ENCODE measurements around the gene HOXB1. TPM values are rescaled to one million over a fixed set of nuclear protein-coding genes. Genes with fewer than 3 reads are reported as not detected.

Gene HOXB1
- total RNA-seq, 1 experiment from 2014 or later = not detected

GRCh38 chr17:48559840-48560817 lies 29.3 kb upstream of the HOXB1 start:
- Histone ChIP-seq H3K4me1 (peaks cover 3% of the 10 kb centered on the region; the same call in 1 of the 2 replicates), H3K36me3 (ENCODE audit: control insufficient read depth, insufficient read depth, low read length) (no peaks in the 10 kb centered on the region), H3K4me3 (ENCODE audit: low read depth, low read length) (no peak overlapping the region), H3K9me3 (no peaks in the 10 kb centered on the region), H3K27me3 (replicated peaks; ENCODE audit: control insufficient read depth, insufficient read depth, low read length) (no peaks in the 10 kb centered on the region; the same call in 1 of the 2 replicates)
- ChIA-PET CTCF (interaction anchor here (0.7 to 0.8 kb wide), 2 partner anchors 28 to 38 kb away, joined by 3 to 4 read pairs; no protein-coding TSS in a partner anchor), POLR2A (no interaction called here)
- Mint-ChIP-seq H3K36me3 (ENCODE audit: insufficient read depth, unreplicated experiment) (no peaks in the 10 kb centered on the region), H3K9me3 (ENCODE audit: unreplicated experiment) (no peaks in the 10 kb centered on the region), H3K4me3 (ENCODE audit: unreplicated experiment) (no peak overlapping the region), H3K4me1 (ENCODE audit: low read depth, unreplicated experiment) (peaks cover 3% of the 10 kb centered on the region), H3K27me3 (ENCODE audit: insufficient read depth, unreplicated experiment) (no peaks in the 10 kb centered on the region), H3K27ac (ENCODE audit: unreplicated experiment) (no peak overlapping the region)
- TF ChIP-seq, protein P1, sequence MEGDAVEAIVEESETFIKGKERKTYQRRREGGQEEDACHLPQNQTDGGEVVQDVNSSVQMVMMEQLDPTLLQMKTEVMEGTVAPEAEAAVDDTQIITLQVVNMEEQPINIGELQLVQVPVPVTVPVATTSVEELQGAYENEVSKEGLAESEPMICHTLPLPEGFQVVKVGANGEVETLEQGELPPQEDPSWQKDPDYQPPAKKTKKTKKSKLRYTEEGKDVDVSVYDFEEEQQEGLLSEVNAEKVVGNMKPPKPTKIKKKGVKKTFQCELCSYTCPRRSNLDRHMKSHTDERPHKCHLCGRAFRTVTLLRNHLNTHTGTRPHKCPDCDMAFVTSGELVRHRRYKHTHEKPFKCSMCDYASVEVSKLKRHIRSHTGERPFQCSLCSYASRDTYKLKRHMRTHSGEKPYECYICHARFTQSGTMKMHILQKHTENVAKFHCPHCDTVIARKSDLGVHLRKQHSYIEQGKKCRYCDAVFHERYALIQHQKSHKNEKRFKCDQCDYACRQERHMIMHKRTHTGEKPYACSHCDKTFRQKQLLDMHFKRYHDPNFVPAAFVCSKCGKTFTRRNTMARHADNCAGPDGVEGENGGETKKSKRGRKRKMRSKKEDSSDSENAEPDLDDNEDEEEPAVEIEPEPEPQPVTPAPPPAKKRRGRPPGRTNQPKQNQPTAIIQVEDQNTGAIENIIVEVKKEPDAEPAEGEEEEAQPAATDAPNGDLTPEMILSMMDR (IDR thresholded peaks at IDR 0.05; ENCODE audit: insufficient read depth in 1 of 2, low read depth in 1 of 2, low read length in 1 of 2, severe bottlenecking in 1 of 2, unreplicated experiment in 1 of 2) = no peak
- no peak for DNase-seq
- intact Hi-C loops (cut with micrococcal nuclease; ENCODE audit: unreplicated experiment) = no loop called here
- BruUV-seq (replicated peaks) = no TSS peak

- Mint-ChIP-seq H3K4me3 (ENCODE audit: unreplicated experiment) (no peak overlapping the region), H3K9me3 (ENCODE audit: unreplicated experiment) (no peaks in the 10 kb centered on the region), H3K36me3 (ENCODE audit: insufficient read depth, unreplicated experiment) (no peaks in the 10 kb centered on the region), H3K27ac (ENCODE audit: unreplicated experiment) (no peak overlapping the region), H3K4me1 (ENCODE audit: low read depth, unreplicated experiment) (peaks cover 7% of the 10 kb centered on the region), H3K27me3 (ENCODE audit: insufficient read depth, unreplicated experiment) (no peaks in the 10 kb centered on the region)
- ChIA-PET CTCF (interaction anchor here (0.8 kb wide), 2 partner anchors 12 to 37 kb away, joined by 4 read pairs; no protein-coding TSS in a partner anchor), POLR2A (no interaction called here)
- no peaks in the 10 kb centered on the region for H3K36me3 ChIP-seq (ENCODE audit: control insufficient read depth, insufficient read depth, low read length)
- no peak for DNase-seq
- no TSS peak for BruUV-seq (replicated peaks)
- H3K4me3 ChIP-seq (ENCODE audit: low read depth, low read length) = no peak overlapping the region
- no peaks in the 10 kb centered on the region for H3K9me3 ChIP-seq
- intact Hi-C loops (cut with micrococcal nuclease; ENCODE audit: unreplicated experiment) = no loop called here
- peaks cover 9% of the 10 kb centered on the region for H3K4me1 ChIP-seq
- TF ChIP-seq, protein P1 (IDR thresholded peaks at IDR 0.05; ENCODE audit: insufficient read depth in 1 of 2, low read depth in 1 of 2, low read length in 1 of 2, severe bottlenecking in 1 of 2, unreplicated experiment in 1 of 2) = no peak
- no peaks in the 10 kb centered on the region; the same call in 1 of the 2 replicates for H3K27me3 ChIP-seq (replicated peaks; ENCODE audit: control insufficient read depth, insufficient read depth, low read length)
Observed at GRCh38 chr17:48559122-48559839, 28.5 kb upstream of the HOXB1 start.

- intact Hi-C loops (cut with micrococcal nuclease; ENCODE audit: unreplicated experiment) = no loop called here
- Histone ChIP-seq H3K36me3 (ENCODE audit: control insufficient read depth, insufficient read depth, low read length) (no peaks in the 10 kb centered on the region), H3K4me1 (peaks cover 9% of the 10 kb centered on the region), H3K27me3 (replicated peaks; ENCODE audit: control insufficient read depth, insufficient read depth, low read length) (no peaks in the 10 kb centered on the region; the same call in 1 of the 2 replicates), H3K4me3 (ENCODE audit: low read depth, low read length) (no peak overlapping the region), H3K9me3 (no peaks in the 10 kb centered on the region)
- no TSS peak for BruUV-seq (replicated peaks)
- CTCF ChIA-PET = interaction anchor here (0.8 kb wide), 1 partner anchor 12 kb away, joined by 4 read pairs; no protein-coding TSS in a partner anchor
- Mint-ChIP-seq H3K4me1 (ENCODE audit: low read depth, unreplicated experiment) (peaks cover 7% of the 10 kb centered on the region), H3K9me3 (ENCODE audit: unreplicated experiment) (no peaks in the 10 kb centered on the region), H3K27ac (ENCODE audit: unreplicated experiment) (no peak overlapping the region), H3K36me3 (ENCODE audit: insufficient read depth, unreplicated experiment) (no peaks in the 10 kb centered on the region), H3K27me3 (ENCODE audit: insufficient read depth, unreplicated experiment) (no peaks in the 10 kb centered on the region), H3K4me3 (ENCODE audit: unreplicated experiment) (no peak overlapping the region)
- POLR2A ChIA-PET = no interaction called here
- no peak for DNase-seq
- TF ChIP-seq, protein P1 (IDR thresholded peaks at IDR 0.05; ENCODE audit: insufficient read depth in 1 of 2, low read depth in 1 of 2, low read length in 1 of 2, severe bottlenecking in 1 of 2, unreplicated experiment in 1 of 2) = no peak
Observed at GRCh38 chr17:48558831-48559121, 28.0 kb upstream of the HOXB1 start.

All from Caco-2 (cell line).